ENCODE data around the gene LGR6. TPM values are rescaled to one million over a fixed set of nuclear protein-coding genes. Genes with fewer than 3 reads are reported as not detected.

The LGR6 gene
- total RNA-seq, 4 donors from 2014 or later: 0.53 to 3.3 (median 2.3) TPM

DNA sequence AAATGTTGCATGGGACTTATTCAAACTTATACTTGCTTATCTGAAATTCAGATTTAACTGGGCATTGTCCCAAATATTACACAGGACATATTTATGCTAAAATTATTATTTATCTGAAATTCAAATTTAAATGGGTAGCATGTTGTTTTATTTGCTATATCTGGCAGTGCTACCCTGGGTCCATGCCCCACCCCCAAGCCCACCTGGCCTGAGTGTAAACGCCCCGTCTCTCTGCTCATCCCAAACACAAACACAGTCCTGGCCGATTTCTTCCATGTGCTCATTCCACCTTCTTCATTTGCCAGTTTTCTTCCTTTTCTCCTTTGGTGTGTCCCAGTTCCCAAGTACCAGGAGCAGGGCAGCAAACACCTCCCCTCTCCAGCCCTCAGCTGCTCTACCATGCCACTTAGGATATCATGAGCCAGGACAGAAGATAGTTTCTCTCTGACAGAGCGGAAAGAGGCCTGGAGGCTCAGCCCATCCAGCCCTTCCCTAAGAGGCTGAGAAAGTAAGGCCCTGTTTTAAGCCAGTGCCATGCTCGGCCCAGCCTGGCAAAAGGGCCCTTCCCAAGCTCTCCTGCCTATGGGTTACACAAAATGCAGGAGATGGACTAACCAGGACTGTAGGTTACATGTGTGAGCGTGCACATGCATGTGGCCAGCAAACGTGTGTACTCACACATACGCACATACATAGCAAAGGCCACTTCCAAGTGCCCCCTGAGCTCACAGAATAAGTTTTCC is 78.7 kb downstream of the LGR6 start:
- peak in 1 of 3 donors; percentile 26 for DNase-seq
- no peaks in the 10 kb centered on the region for H3K27me3 ChIP-seq
- TF ChIP-seq POLR2A (IDR thresholded peaks at IDR 0.05): no peak
- TF ChIP-seq, protein P1, sequence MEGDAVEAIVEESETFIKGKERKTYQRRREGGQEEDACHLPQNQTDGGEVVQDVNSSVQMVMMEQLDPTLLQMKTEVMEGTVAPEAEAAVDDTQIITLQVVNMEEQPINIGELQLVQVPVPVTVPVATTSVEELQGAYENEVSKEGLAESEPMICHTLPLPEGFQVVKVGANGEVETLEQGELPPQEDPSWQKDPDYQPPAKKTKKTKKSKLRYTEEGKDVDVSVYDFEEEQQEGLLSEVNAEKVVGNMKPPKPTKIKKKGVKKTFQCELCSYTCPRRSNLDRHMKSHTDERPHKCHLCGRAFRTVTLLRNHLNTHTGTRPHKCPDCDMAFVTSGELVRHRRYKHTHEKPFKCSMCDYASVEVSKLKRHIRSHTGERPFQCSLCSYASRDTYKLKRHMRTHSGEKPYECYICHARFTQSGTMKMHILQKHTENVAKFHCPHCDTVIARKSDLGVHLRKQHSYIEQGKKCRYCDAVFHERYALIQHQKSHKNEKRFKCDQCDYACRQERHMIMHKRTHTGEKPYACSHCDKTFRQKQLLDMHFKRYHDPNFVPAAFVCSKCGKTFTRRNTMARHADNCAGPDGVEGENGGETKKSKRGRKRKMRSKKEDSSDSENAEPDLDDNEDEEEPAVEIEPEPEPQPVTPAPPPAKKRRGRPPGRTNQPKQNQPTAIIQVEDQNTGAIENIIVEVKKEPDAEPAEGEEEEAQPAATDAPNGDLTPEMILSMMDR (IDR thresholded peaks at IDR 0.05): no peak
- no peak overlapping the region for H3K27ac ChIP-seq
- no peaks in the 10 kb centered on the region for H3K4me1 ChIP-seq
- H3K4me3 ChIP-seq: no peak overlapping the region
- no peaks in the 10 kb centered on the region for H3K36me3 ChIP-seq
- H3K9me3 ChIP-seq: no peaks in the 10 kb centered on the region

DNA sequence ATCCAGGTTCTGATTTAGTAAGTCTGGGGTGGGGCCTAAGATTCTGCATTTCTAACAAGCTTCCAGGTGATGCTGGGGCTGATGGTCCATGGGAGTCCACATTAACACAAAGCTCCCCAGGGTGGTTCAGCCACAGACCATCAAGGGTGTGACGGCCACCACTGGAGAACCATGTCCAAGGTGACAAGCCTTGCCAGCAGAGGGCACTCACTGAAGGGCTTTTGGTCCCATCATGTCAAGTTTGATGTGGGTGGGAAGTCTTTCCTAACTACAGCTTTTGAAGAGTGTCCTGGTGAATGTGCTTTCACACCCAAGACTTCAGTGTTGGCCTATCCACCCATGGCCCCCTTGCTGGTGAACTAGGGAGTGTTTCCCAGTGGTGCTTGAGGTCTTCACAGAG is 81.0 kb downstream of the LGR6 start:
- no peaks in the 10 kb centered on the region for H3K4me1 ChIP-seq
- H3K36me3 ChIP-seq: no peaks in the 10 kb centered on the region
- no peaks in the 10 kb centered on the region for H3K27me3 ChIP-seq
- no peak overlapping the region for H3K27ac ChIP-seq
- H3K4me3 ChIP-seq: no peak overlapping the region
- H3K9me3 ChIP-seq: no peaks in the 10 kb centered on the region
- TF ChIP-seq, protein P1 (IDR thresholded peaks at IDR 0.05): peak in 3 of 6 experiments; percentile 31 to 46 (median 43)
- no peak for TF ChIP-seq POLR2A (IDR thresholded peaks at IDR 0.05)
- peak in 2 of 3 donors; percentile 33 to 72 for DNase-seq

DNA sequence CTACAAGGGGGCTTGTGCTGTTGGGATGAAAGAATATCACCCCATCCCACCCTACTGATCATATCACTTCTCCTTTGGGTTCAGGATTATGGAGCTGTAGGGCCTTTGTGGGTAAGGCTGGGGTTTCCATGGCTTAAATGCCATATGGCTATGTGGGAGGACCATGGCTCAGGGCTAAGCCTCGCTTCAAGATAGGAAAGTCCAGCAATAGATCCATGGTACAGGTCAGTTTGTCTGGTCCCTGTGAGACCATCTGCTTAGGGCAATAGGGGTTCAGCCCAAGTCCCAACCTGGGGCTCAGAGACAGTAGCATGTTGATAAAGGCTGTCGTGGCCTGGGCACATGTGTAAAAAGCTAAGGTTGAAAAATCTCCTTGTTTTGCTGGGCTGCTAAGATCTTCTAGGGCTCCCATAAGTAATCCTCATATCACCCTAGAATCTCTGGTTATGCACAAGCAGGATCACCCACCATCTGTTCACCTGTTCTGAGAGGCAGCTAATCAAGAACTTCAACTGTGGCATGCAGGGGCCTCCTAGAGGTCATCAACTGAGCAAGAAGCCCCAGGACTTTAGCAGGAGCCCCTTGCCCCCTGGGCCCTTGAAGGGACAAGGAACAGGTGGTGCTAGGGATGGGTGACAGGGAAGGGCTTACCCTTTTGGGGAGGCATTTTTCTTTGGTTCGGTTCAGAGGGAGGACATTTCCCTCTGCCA is 81.6 kb downstream of the LGR6 start:
- TF ChIP-seq POLR2A (IDR thresholded peaks at IDR 0.05): no peak
- TF ChIP-seq, protein P1 (IDR thresholded peaks at IDR 0.05): no peak
- DNase-seq: peak in 1 of 3 donors; percentile 19
- Histone ChIP-seq H3K27ac (no peak overlapping the region), H3K4me1 (no peaks in the 10 kb centered on the region), H3K27me3 (no peaks in the 10 kb centered on the region), H3K4me3 (no peak overlapping the region), H3K36me3 (no peaks in the 10 kb centered on the region), H3K9me3 (no peaks in the 10 kb centered on the region)

DNA sequence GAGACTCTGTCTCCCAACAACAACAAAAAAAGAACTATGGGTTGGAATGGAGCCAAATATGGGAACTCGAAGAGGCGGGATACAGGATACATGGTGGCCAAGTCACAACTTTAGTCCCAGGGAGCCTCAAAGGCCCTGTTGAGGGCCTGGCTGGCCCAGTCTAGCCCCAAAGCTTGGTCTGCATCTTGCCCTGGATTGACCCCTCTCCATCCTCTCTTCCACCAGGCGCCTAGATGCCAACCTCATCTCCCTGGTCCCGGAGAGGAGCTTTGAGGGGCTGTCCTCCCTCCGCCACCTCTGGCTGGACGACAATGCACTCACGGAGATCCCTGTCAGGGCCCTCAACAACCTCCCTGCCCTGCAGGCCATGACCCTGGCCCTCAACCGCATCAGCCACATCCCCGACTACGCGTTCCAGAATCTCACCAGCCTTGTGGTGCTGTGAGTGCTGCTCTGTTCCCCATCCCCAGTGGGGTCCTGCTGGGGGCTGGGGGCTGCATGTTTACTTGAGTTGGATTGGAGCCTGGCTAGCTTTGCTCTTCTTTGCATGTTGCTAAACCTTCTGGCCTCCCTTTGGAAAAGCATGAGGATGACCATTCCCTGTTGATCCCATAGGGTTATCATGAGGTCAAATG is 82.6 kb downstream of the LGR6 start:
- Histone ChIP-seq H3K9me3 (no peaks in the 10 kb centered on the region), H3K27me3 (no peaks in the 10 kb centered on the region), H3K27ac (no peak overlapping the region), H3K4me1 (no peaks in the 10 kb centered on the region), H3K4me3 (no peak overlapping the region), H3K36me3 (no peaks in the 10 kb centered on the region)
- DNase-seq: peak in 1 of 3 donors; percentile 28
- TF ChIP-seq, protein P1 (IDR thresholded peaks at IDR 0.05): no peak
- TF ChIP-seq POLR2A (IDR thresholded peaks at IDR 0.05): no peak

DNA sequence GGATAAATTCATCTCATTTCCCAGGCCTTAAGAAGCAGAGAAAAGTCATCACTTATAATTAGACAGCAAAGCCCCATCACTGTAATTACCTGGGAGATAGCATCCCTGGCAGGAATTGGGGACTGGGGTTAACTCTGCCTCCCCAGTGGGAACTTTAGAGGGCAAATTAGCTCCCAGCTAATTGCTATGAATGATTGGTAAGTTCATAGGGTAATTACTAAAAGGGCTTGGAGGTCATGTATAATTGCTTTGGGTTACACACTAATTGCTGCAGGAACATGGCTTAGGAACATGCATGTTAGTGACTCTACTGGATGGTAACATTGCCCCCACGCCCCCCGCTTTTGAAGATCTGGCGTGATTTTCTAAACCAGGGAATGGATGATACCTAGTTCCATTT is 83.3 kb downstream of the LGR6 start:
- Histone ChIP-seq H3K27me3 (no peaks in the 10 kb centered on the region), H3K4me1 (no peaks in the 10 kb centered on the region), H3K4me3 (no peak overlapping the region), H3K36me3 (no peaks in the 10 kb centered on the region), H3K27ac (no peak overlapping the region), H3K9me3 (no peaks in the 10 kb centered on the region)
- peak in 1 of 3 donors; percentile 17 for DNase-seq
- TF ChIP-seq POLR2A (IDR thresholded peaks at IDR 0.05): no peak
- TF ChIP-seq, protein P1 (IDR thresholded peaks at IDR 0.05): no peak

Data from Peyer's patch (tissue), 4 donors.